Stimulated activated naive CD8-positive, alpha-beta T cell treated with anti-CD3 and anti-CD28 coated beads, Interleukin-15, Interleukin-2, amounts not matched to agents 100 ng/mL and 50 ng/mL, for 24 hours (primary cell): ENCODE results near the gene CNOT6L.
"Not testable (repeated sequence)": the region's sequence is repeated elsewhere in the genome, so short reads cannot be mapped to it uniquely, and the experiment has no call there.

Experiments used
- H3K27ac Mint-ChIP-seq: one replicate; pipeline ENCODE4 v1.8.0; 2021; ENCODE audit warnings: mild to moderate bottlenecking, mixed read lengths
- H3K27me3 Mint-ChIP-seq: one replicate; pipeline ENCODE4 v1.8.0; 2021; ENCODE audit warnings: mixed read lengths
- H3K36me3 Mint-ChIP-seq: one replicate; pipeline ENCODE4 v1.8.0; 2021; ENCODE audit warnings: low read depth, mixed read lengths
- H3K4me1 Mint-ChIP-seq: one replicate; pipeline ENCODE4 v1.8.0; 2021; ENCODE audit warnings: low read depth, mixed read lengths
- H3K4me3 Mint-ChIP-seq: one replicate; pipeline ENCODE4 v1.8.0; 2021; ENCODE audit warnings: mild to moderate bottlenecking, mixed read lengths
- H3K9me3 Mint-ChIP-seq: one replicate; pipeline ENCODE4 v1.8.0; 2021; ENCODE audit warnings: mixed read lengths

Gene CNOT6L

DNA sequence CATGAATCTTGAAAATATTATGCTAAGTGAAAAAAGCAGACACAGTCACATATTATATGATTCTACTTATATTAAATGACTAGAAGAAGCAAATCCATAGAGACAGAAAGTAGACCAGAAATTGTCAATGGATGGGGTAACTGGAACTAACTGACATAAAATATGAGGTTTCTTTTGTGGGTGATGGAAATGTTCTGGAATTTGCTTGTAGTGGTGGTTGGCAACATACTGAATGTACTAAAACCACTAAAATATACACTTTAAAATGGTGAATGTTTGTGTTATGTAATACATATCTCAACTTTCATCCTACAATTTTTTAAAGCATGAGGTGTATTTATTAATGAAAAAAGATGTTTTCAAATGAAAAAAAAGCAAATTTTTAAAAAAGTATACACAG lies 14.7 kb downstream of the CNOT6L start:
- H3K4me1 Mint-ChIP-seq: peaks cover 90% of the 10 kb centered on the region
- H3K27ac Mint-ChIP-seq: no peak overlapping the region
- no peaks in the 10 kb centered on the region for H3K27me3 Mint-ChIP-seq
- H3K36me3 Mint-ChIP-seq: peaks cover 15% of the 10 kb centered on the region
- H3K9me3 Mint-ChIP-seq: no peaks in the 10 kb centered on the region
- H3K4me3 Mint-ChIP-seq: no peak overlapping the region

DNA sequence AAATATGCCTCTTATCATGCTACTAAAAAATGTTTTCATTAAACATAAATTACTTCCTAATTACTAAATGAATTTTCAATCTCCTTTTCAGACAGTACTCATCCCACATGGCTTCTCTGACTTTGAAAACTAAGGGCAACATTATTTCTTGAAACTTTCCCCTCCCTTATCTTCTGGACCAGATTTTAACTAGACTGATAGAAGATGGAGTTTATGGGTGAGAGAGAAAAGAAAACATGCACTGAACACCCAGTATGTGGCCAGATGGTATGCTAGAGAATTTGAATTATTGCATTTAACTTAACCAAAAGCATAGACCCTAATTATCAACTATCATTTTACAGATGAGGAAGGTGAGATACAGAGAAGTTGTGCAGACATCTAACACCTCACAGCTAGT lies 16.8 kb downstream of the CNOT6L start:
- Mint-ChIP-seq H3K36me3 (peaks cover 23% of the 10 kb centered on the region), H3K4me1 (peaks cover 90% of the 10 kb centered on the region), H3K4me3 (no peak overlapping the region), H3K9me3 (no peaks in the 10 kb centered on the region), H3K27me3 (no peaks in the 10 kb centered on the region), H3K27ac (peak overlapping the region; percentile 65)

DNA sequence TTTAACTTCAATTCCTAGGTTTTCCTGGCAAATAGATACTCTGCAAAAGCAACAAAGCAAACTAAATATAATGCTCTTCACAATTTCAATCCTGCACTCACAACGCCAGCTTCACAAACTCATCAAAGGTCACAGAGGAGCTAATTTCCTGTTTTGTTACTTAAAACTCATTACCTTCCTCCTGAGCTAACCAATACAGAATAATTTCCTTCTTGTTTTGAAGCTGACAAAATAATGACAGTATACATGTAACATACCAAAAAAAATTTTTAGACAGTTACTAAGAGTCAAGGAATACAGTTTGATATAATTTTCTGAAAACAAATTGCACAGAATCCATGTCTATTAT lies 17.9 kb downstream of the CNOT6L start:
- Mint-ChIP-seq H3K4me3 (peak overlapping the region; percentile 75), H3K27me3 (no peaks in the 10 kb centered on the region), H3K9me3 (peaks cover 4% of the 10 kb centered on the region), H3K36me3 (peaks cover 26% of the 10 kb centered on the region), H3K27ac (peak overlapping the region; percentile 89), H3K4me1 (peaks cover 89% of the 10 kb centered on the region)

DNA sequence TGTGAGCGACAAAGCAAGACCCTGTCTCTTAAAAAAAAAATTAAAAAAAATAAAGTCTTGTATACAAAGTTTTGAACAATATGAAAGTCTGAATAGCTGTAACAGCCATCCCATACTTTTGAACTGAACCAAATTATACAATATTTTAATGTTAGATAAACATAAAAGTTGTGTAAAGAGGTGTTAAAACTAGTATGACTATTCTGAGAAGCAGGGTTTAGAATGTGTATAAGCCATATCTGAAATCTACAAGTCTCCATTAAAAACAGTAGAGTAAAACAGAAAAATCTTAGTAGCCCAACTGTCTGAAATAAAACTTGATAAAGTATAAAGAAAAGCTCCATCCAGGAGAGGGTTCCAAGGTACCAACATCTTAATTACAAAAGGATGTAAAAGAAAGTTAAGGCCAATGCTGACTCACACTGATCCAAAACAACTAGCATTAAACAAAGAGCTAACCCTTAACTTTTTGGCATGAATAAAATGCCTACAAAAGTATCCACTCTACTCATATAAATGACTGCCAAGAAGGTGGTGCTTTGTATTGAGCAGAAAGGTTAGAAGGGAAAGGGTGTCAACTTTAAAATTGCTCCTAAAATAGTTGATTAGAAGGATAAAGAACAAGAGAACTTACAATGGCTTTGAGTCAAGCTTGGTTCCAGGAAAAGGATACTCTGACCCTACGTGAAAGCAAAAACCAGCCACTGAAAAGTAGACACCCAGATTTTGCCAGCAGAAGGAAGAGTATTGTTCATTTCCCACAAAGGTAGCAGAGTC lies 18.5 kb downstream of the CNOT6L start:
- H3K4me1 Mint-ChIP-seq: peaks cover 85% of the 10 kb centered on the region
- H3K27ac Mint-ChIP-seq: peak overlapping the region; percentile 89
- H3K27me3 Mint-ChIP-seq: no peaks in the 10 kb centered on the region
- H3K36me3 Mint-ChIP-seq: peaks cover 32% of the 10 kb centered on the region
- peak overlapping the region; percentile 75 for H3K4me3 Mint-ChIP-seq
- peaks cover 5% of the 10 kb centered on the region for H3K9me3 Mint-ChIP-seq

DNA sequence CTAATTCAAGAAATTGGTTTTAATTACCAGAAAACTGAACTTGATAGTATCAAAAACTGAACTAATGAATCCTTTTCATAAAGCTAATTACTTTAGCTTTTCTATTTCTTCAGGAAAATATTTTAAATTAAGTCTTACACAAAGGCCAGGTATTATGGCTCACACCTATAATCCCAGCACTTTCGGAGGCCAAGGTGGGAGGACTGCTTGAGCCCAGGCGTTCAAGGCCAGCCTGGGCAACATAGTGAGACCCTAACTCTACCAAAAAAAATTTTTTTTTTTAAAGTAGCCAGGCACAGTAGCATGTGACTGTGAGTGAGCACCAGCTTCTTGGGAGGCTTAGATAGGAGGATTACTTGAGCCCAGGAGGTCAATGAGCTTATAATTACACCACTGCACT lies 19.1 kb downstream of the CNOT6L start:
- Mint-ChIP-seq H3K36me3 (peaks cover 38% of the 10 kb centered on the region), H3K4me3 (no peak overlapping the region), H3K4me1 (peaks cover 85% of the 10 kb centered on the region), H3K27ac (peak overlapping the region; percentile 31), H3K9me3 (peaks cover 9% of the 10 kb centered on the region), H3K27me3 (no peaks in the 10 kb centered on the region)

DNA sequence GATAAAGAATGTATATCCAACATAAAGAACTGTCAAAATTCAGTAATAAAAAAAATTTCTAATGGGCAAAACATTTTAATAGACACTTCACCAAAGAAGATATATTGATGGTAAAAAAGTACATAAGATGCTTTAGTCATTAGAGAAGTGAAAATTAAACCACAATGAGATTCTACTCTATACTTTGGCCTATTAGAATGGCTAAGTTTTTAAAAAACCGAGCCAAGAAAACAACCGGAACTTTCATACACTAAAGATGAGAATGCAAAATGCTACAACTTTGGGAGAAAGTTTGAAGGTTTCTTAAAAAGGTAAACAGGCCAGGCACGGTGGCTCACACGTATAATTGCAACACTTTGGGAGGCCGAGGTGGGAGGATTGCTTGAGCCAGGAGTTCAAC lies 20.8 kb downstream of the CNOT6L start:
- peak overlapping the region; percentile 74 for H3K27ac Mint-ChIP-seq
- peaks cover 82% of the 10 kb centered on the region for H3K4me1 Mint-ChIP-seq
- no peak overlapping the region for H3K4me3 Mint-ChIP-seq
- peaks cover 9% of the 10 kb centered on the region for H3K9me3 Mint-ChIP-seq
- H3K36me3 Mint-ChIP-seq: peaks cover 47% of the 10 kb centered on the region
- H3K27me3 Mint-ChIP-seq: no peaks in the 10 kb centered on the region

DNA sequence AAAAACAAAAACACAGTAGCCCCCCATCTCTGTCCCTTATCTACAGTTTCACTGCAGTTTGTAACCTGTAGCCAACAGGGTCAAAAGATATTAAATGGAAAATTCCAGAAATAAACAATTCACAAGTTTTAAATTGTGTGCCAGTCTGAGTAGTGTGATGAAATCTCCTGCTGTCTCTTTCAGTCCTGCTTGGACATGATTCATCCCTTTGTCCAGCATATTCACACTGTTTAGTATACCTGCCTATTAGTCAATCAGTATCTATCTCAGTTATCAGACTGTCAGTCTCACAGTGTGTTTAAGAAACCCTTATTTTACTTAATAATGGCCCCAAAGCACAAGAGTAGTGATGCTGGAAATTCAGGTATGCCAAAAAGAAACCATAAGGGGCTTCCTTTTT lies 21.9 kb downstream of the CNOT6L start:
- peaks cover 49% of the 10 kb centered on the region for H3K36me3 Mint-ChIP-seq
- peaks cover 9% of the 10 kb centered on the region for H3K9me3 Mint-ChIP-seq
- no peak overlapping the region for H3K4me3 Mint-ChIP-seq
- no peaks in the 10 kb centered on the region for H3K27me3 Mint-ChIP-seq
- peaks cover 81% of the 10 kb centered on the region for H3K4me1 Mint-ChIP-seq
- H3K27ac Mint-ChIP-seq: peak overlapping the region; percentile 52

DNA sequence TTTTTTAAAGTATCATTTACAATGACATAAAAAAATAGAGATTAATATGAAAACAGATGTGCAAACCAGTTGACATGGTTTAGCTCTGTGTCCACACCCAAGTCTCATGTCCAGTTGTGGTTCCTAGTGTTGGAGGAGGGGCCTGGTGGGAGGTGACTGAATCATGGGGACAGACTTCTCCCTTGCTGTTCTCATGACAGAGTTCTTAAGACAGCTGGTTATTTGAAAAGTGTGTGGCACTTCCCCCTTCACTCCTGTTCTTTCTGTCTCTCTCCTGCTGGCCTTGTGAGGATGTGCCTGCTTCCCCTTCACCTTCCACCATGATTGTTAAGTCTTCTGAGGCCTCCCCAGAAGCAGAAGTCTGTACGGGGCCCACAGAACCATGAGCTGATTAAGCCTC lies 23.8 kb downstream of the CNOT6L start:
- Mint-ChIP-seq H3K4me1 (peaks cover 69% of the 10 kb centered on the region), H3K36me3 (peaks cover 49% of the 10 kb centered on the region), H3K9me3 (peaks cover 9% of the 10 kb centered on the region), H3K27me3 (no peaks in the 10 kb centered on the region), H3K27ac (no peak overlapping the region), H3K4me3 (no peak overlapping the region)

DNA sequence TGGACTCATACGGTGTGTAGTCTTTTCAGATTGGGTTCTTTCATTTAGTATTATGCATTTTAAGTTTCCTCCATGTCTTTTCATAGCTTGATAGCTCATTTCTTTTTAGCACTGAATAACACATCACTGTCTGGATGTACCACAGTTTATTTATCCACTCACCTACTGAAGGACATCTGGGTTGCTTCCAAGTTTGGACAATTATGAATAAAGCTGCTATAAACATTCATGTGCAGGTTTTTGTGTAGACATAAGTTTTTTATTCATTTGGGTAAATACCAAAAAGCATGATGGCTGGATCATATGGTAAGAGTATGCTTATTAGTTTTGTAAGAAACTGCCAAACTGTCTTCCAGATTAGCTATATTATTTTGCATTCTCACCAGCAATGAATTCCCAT lies 29.0 kb downstream of the CNOT6L start:
- Mint-ChIP-seq H3K27me3 (no peaks in the 10 kb centered on the region), H3K27ac (peak overlapping the region; percentile 27), H3K4me1 (peaks cover 63% of the 10 kb centered on the region), H3K9me3 (no peaks in the 10 kb centered on the region), H3K4me3 (no peak overlapping the region), H3K36me3 (peaks cover 17% of the 10 kb centered on the region)

DNA sequence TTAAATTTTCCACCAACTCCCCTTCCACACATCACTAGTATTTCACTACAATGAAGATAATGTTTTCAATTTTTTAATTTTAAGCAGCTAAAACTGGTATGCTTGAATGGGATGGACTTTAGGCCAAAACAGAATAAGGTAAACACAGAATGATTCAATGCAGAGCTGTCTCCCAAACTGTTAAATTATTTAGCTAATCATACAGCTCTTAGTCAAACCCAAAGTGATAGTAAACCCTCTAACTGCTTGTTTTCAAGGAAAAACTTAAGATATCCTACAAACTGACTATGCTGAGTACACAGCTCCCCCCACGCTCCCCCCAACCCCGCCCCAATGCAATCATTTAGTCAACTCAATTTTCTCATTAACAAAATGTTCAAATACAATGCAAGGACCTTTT lies 30.2 kb downstream of the CNOT6L start:
- H3K4me3 Mint-ChIP-seq: no peak overlapping the region
- peaks cover 9% of the 10 kb centered on the region for H3K36me3 Mint-ChIP-seq
- H3K27ac Mint-ChIP-seq: no peak overlapping the region
- no peaks in the 10 kb centered on the region for H3K27me3 Mint-ChIP-seq
- H3K9me3 Mint-ChIP-seq: no peaks in the 10 kb centered on the region
- H3K4me1 Mint-ChIP-seq: peaks cover 64% of the 10 kb centered on the region

DNA sequence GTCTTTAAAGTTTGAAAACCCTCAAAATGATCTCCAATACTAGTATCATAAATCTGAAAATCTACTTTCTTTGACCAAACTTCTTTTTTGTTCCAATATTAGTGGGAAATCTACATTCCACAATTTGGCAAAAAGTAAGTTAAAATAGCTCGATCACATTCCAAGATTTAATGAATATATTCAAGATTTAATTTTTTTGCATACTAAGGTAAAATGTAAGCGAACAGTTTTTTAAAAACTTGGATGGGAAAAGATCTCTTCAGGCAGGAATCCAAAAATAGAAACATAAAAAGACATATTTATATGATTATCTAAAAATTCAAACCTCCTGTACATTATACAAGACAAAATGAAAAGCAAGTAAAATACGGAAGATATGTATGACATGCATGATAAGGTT lies 31.2 kb downstream of the CNOT6L start:
- H3K4me1 Mint-ChIP-seq: peaks cover 63% of the 10 kb centered on the region
- no peak overlapping the region for H3K4me3 Mint-ChIP-seq
- no peak overlapping the region for H3K27ac Mint-ChIP-seq
- H3K36me3 Mint-ChIP-seq: peaks cover 9% of the 10 kb centered on the region
- H3K27me3 Mint-ChIP-seq: no peaks in the 10 kb centered on the region
- no peaks in the 10 kb centered on the region for H3K9me3 Mint-ChIP-seq

DNA sequence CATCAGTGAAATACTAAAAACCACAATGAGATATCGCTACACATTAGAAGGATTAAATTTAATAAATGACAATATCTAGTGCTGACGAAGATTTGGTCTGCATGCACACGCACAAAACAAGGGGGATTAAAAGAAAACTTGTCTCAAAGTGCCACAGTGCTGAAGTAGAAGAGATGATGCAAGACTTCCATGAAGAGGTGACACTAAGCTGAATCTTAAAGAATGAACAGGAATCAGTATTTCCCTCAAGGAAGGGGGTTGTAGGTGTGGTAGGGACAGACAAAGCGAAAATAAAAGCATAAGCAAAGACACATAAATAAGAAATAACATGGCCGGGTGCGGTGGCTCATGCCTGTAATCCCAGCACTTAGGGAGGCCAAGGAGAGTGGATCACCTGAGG lies 33.5 kb downstream of the CNOT6L start:
- H3K27ac Mint-ChIP-seq: peak overlapping the region; percentile 79
- no peaks in the 10 kb centered on the region for H3K27me3 Mint-ChIP-seq
- H3K36me3 Mint-ChIP-seq: peaks cover 18% of the 10 kb centered on the region
- H3K4me3 Mint-ChIP-seq: no peak overlapping the region
- H3K4me1 Mint-ChIP-seq: peaks cover 66% of the 10 kb centered on the region
- H3K9me3 Mint-ChIP-seq: no peaks in the 10 kb centered on the region

DNA sequence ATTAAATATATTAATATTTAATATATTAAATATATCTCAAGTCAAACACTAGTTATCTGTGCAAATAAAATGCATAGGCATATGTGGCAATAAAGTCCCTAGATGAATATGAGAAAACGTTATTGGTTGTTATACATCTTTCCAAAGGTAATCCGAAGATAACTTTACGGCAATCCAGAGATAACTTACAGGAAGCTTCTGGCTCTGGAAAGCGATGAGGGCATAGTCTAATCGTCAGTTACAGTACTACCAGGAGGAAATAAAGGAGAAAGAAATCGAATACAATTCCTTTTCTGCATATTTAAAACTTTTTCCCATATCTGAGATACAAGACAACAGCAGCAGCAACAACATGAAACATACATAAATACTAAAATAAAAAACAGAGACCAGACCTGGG lies 35.3 kb downstream of the CNOT6L start:
- no peak overlapping the region for H3K4me3 Mint-ChIP-seq
- peaks cover 64% of the 10 kb centered on the region for H3K4me1 Mint-ChIP-seq
- H3K27ac Mint-ChIP-seq: no peak overlapping the region
- no peaks in the 10 kb centered on the region for H3K27me3 Mint-ChIP-seq
- no peaks in the 10 kb centered on the region for H3K9me3 Mint-ChIP-seq
- H3K36me3 Mint-ChIP-seq: peaks cover 22% of the 10 kb centered on the region

DNA sequence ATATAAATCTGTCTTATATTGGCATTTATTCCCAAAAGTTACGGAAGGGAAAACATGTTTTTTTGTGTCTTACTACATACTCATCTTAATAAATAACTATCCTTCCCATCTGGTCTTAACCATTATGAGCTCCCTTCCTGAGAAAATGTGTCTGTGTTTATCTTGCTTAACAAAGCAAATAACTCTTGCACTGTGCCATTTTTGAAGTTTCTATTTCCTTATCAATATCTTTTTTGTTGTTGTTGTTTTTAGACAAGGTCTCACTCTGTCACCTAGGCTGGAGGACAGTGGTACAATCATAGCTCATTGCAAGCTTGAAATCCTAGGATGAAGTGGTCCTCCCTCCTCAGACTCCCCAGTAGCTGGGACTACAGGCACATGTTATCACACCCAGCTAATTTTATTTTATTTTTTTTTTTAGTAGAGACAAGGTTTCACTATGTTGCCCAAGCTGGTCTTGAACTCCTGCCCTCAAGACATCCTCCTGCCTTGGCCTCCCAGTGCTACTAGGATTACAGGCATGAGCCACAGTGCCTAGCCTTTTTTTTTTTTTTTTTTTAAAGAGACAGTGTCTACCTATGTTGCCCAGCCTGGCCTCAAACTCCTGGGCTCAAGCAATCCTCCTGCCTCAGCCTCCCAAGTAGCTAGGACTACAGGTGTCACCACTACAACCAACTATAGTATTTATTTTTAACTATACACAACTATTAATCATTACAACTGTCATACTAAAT lies 36.9 kb downstream of the CNOT6L start:
- Mint-ChIP-seq H3K27ac (no peak overlapping the region), H3K4me3 (no peak overlapping the region), H3K4me1 (peaks cover 64% of the 10 kb centered on the region), H3K36me3 (peaks cover 22% of the 10 kb centered on the region), H3K9me3 (no peaks in the 10 kb centered on the region), H3K27me3 (no peaks in the 10 kb centered on the region)

DNA sequence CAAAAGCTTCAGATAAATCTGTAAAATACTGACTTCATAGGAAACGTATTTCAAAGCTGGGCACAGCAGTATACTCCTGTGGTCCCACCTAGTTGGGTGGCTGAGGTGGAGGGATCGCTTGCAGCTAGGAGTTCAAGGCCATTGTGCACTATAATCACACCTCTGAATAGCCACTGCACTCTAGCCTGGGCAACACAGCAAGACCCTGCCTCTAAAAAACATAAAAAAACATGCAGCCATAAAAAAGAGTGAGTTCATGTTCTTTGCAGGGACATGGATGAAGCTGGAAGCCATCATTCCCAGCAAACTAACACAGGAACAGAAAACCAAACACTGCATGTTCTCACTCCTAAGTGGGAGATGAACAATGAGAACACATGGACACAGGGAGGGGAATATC lies 38.4 kb downstream of the CNOT6L start:
- H3K27me3 Mint-ChIP-seq, H3K4me3 Mint-ChIP-seq, H3K9me3 Mint-ChIP-seq, H3K27ac Mint-ChIP-seq: not testable (repeated sequence)
- Mint-ChIP-seq H3K4me1 (peaks cover 70% of the 10 kb centered on the region), H3K36me3 (peaks cover 28% of the 10 kb centered on the region)
